ENCODE data around the gene SEC22A. TPM values are rescaled to one million over a fixed set of nuclear protein-coding genes. Genes with fewer than 3 reads are reported as not detected.

SEC22A gene
- total RNA-seq, 1 donor, result 27.9 TPM

DNA sequence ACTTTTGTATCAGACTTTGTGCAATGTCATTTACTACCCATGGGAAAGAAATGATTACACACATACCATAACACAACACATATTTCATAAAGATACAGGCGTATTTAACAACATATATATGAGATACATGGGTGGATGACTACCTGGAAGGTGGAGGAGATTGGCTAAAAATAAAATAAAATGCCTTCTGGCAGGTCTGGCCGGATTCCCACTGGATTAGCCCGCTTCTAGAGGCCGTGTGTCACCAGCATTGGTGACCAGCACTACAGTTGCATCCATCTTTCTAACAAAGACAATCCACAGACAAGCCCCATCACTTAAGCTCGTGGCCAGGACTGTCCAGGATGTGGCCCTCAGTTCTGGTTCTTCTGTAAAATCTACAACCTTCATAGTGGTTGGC lies 21.0 kb upstream of the SEC22A start:
- H3K27ac ChIP-seq (ENCODE audit: low read depth, low read length), result no peak overlapping the region
- H4K20me1 ChIP-seq (ENCODE audit: insufficient read depth, low read length), result no peaks in the 10 kb centered on the region
- no peaks in the 10 kb centered on the region for H3K36me3 ChIP-seq (ENCODE audit: insufficient read depth, low read length)
- no peak overlapping the region for H3K4me2 ChIP-seq (ENCODE audit: insufficient read depth, low read length)
- TF ChIP-seq, protein P1, sequence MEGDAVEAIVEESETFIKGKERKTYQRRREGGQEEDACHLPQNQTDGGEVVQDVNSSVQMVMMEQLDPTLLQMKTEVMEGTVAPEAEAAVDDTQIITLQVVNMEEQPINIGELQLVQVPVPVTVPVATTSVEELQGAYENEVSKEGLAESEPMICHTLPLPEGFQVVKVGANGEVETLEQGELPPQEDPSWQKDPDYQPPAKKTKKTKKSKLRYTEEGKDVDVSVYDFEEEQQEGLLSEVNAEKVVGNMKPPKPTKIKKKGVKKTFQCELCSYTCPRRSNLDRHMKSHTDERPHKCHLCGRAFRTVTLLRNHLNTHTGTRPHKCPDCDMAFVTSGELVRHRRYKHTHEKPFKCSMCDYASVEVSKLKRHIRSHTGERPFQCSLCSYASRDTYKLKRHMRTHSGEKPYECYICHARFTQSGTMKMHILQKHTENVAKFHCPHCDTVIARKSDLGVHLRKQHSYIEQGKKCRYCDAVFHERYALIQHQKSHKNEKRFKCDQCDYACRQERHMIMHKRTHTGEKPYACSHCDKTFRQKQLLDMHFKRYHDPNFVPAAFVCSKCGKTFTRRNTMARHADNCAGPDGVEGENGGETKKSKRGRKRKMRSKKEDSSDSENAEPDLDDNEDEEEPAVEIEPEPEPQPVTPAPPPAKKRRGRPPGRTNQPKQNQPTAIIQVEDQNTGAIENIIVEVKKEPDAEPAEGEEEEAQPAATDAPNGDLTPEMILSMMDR (IDR thresholded peaks at IDR 0.05; ENCODE audit: extremely low read depth, low read depth, low read length), result no peak
- H3K9me3 ChIP-seq (ENCODE audit: low read depth, low read length), result no peaks in the 10 kb centered on the region
- no peaks in the 10 kb centered on the region for H3K4me1 ChIP-seq (ENCODE audit: insufficient read depth, low read length)
- no peak overlapping the region for H2AFZ ChIP-seq (ENCODE audit: low read length)
- DNase-seq (ENCODE audit: insufficient read length, low spot score, missing footprints), result no peak
- H3K27me3 ChIP-seq (ENCODE audit: insufficient read depth, low read length), result no peaks in the 10 kb centered on the region
- H3K79me2 ChIP-seq (ENCODE audit: insufficient read depth, low read length), result no peaks in the 10 kb centered on the region
- no peak overlapping the region for H3K4me3 ChIP-seq (ENCODE audit: insufficient read depth, low read length)

DNA sequence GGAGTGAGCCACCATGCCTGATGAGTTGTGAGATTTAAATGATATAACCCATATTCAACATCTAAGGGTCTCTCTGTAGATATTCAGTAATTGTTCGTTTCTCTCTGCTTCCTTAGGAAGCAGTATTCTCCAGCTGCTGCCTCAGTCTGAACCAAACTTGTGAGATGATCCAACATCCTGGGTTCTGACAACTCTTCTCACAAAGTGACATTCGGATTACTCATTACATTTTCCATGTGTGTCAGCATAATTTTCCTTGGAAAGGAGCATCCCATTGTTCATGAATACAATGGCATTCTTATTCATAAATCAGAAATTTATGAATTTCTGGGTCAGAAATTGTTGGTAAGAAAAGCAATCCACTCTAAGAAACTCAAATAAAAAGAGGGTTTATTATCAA lies 15.0 kb upstream of the SEC22A start:
- no peaks in the 10 kb centered on the region for H3K79me2 ChIP-seq (ENCODE audit: insufficient read depth, low read length)
- no peaks in the 10 kb centered on the region for H3K36me3 ChIP-seq (ENCODE audit: insufficient read depth, low read length)
- DNase-seq (ENCODE audit: insufficient read length, low spot score, missing footprints), result no peak
- H3K4me1 ChIP-seq (ENCODE audit: insufficient read depth, low read length), result no peaks in the 10 kb centered on the region
- TF ChIP-seq, protein P1 (IDR thresholded peaks at IDR 0.05; ENCODE audit: extremely low read depth, low read depth, low read length), result no peak
- no peak overlapping the region for H2AFZ ChIP-seq (ENCODE audit: low read length)
- no peak overlapping the region for H3K4me2 ChIP-seq (ENCODE audit: insufficient read depth, low read length)
- no peak overlapping the region for H3K27ac ChIP-seq (ENCODE audit: low read depth, low read length)
- H3K9me3 ChIP-seq (ENCODE audit: low read depth, low read length), result no peaks in the 10 kb centered on the region
- H4K20me1 ChIP-seq (ENCODE audit: insufficient read depth, low read length), result no peaks in the 10 kb centered on the region
- H3K4me3 ChIP-seq (ENCODE audit: insufficient read depth, low read length), result no peak overlapping the region
- no peaks in the 10 kb centered on the region for H3K27me3 ChIP-seq (ENCODE audit: insufficient read depth, low read length)

DNA sequence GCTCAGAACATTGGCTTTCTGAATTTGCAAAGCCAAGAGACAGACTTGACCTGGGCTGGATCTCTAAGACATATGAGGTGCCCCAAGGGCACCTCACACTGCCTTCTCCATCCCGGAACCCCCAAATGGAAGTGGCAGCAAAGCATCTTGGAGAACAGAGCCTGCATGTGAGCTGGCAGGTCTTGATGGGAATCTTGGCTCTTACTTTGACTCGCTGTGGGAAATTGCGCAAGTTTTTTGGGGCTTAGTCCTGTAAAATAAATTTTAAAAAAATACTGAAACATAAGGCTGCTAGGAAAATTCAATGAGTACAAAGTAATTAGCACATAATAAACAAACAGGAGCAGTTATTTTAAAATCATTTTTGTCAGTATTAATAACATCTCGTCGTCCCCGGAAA lies 13.7 kb upstream of the SEC22A start:
- no peaks in the 10 kb centered on the region for H3K36me3 ChIP-seq (ENCODE audit: insufficient read depth, low read length)
- DNase-seq (ENCODE audit: insufficient read length, low spot score, missing footprints), result no peak
- H3K4me2 ChIP-seq (ENCODE audit: insufficient read depth, low read length), result no peak overlapping the region
- H3K27ac ChIP-seq (ENCODE audit: low read depth, low read length), result no peak overlapping the region
- TF ChIP-seq, protein P1 (IDR thresholded peaks at IDR 0.05; ENCODE audit: extremely low read depth, low read depth, low read length), result no peak
- H3K27me3 ChIP-seq (ENCODE audit: insufficient read depth, low read length), result no peaks in the 10 kb centered on the region
- no peak overlapping the region for H3K4me3 ChIP-seq (ENCODE audit: insufficient read depth, low read length)
- no peak overlapping the region for H2AFZ ChIP-seq (ENCODE audit: low read length)
- no peaks in the 10 kb centered on the region for H3K9me3 ChIP-seq (ENCODE audit: low read depth, low read length)
- H4K20me1 ChIP-seq (ENCODE audit: insufficient read depth, low read length), result no peaks in the 10 kb centered on the region
- no peaks in the 10 kb centered on the region for H3K79me2 ChIP-seq (ENCODE audit: insufficient read depth, low read length)
- H3K4me1 ChIP-seq (ENCODE audit: insufficient read depth, low read length), result no peaks in the 10 kb centered on the region

DNA sequence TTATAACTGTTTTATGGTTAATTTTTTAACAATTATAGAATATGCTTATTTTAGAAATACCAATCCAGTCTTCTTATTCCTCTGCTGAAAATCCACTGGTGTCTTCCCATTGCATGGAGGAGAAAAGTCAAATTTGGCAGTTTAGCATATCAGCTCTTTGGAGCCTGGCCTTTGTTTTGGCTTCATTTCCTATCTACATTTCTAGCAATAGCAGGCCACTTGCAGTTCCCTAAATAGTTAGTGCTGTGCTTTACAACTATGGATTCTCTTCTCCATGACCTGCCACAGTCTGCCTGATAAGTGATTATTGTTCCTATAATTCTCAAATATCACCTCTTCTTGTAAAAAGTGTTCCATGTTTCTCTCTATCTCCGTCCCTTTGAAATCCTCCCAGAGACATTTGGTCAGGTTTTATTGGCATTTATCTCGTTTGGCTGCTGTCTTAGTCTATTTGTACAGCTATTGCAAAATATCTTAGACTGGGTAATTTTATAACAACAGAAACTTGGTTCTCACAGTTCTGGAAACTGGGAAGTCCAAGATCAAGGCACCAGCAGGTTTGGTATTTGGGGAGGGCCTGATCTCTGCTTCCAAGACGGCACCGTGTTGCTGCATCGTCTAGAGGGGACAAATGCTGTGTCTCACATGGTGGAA lies 8.2 kb upstream of the SEC22A start:
- Histone ChIP-seq H4K20me1 (ENCODE audit: insufficient read depth, low read length) (no peaks in the 10 kb centered on the region), H3K4me3 (ENCODE audit: insufficient read depth, low read length) (no peak overlapping the region), H3K79me2 (ENCODE audit: insufficient read depth, low read length) (no peaks in the 10 kb centered on the region), H3K4me2 (ENCODE audit: insufficient read depth, low read length) (no peak overlapping the region), H3K4me1 (ENCODE audit: insufficient read depth, low read length) (no peaks in the 10 kb centered on the region), H2AFZ (ENCODE audit: low read length) (no peak overlapping the region), H3K27me3 (ENCODE audit: insufficient read depth, low read length) (no peaks in the 10 kb centered on the region), H3K9me3 (ENCODE audit: low read depth, low read length) (no peaks in the 10 kb centered on the region), H3K27ac (ENCODE audit: low read depth, low read length) (no peak overlapping the region), H3K36me3 (ENCODE audit: insufficient read depth, low read length) (no peaks in the 10 kb centered on the region)
- no peak for DNase-seq (ENCODE audit: insufficient read length, low spot score, missing footprints)
- TF ChIP-seq, protein P1 (IDR thresholded peaks at IDR 0.05; ENCODE audit: extremely low read depth, low read depth, low read length), result no peak
